ENCODE results near the gene SORCS3.

- no peak for TF ChIP-seq EZH2 (IDR thresholded peaks at IDR 0.05)
- no peak for TF ChIP-seq POLR2AphosphoS5 (IDR thresholded peaks at IDR 0.05; ENCODE audit: borderline replicate concordance, low read depth, low read length)
- TF ChIP-seq FOXP2 (optimal IDR thresholded peaks at IDR 0.05; ENCODE audit: control extremely low read depth, extremely low read length, insufficient read depth): no peak
Measured at GRCh38 chr10:104893701-104894100, 252.6 kb downstream of the SORCS3 start.
